Kidney (tissue), 14 donors: ENCODE results near the gene RTL5. TPM values are rescaled to one million over a fixed set of nuclear protein-coding genes. Genes with fewer than 3 reads are reported as not detected.
A peak's percentile ranks its signal among the peaks of the same experiment; 100 is the strongest.

ENCODE experiments used
- DNase-seq, 5 donors: peaks; one replicate each; pipeline ENCODE4 v3.0.0-alpha.2; 2013 to 2020
- FAIRE-seq: peaks from 2 replicates; lab custom pipeline; 2012; peaks lifted over from hg19 to GRCh38; lab: Jason Lieb, UNC
- H3K27ac ChIP-seq, 2 donors: one replicate each; pipeline ENCODE4 v1.7.0; 2013; ENCODE audit warnings: low read depth in 2 of 2, low read length in 2 of 2, inconsistent platforms in 1 of 2
- H3K27me3 ChIP-seq: one replicate; pipeline ENCODE4 v1.7.1; 2013; ENCODE audit warnings: low read length, inconsistent platforms; ENCODE audit not compliant: control insufficient read depth, insufficient read depth
- H3K36me3 ChIP-seq, 3 donors: one replicate each; pipeline versions ENCODE4 v1.7.0 to v1.7.1; 2013; ENCODE audit warnings: low read length in 3 of 3, control low read depth in 1 of 3, inconsistent platforms in 1 of 3; ENCODE audit not compliant: insufficient read depth in 3 of 3, control insufficient read depth in 2 of 3
- H3K4me1 ChIP-seq, 3 donors: one replicate each; pipeline versions ENCODE4 v1.7.0 to v1.7.1; 2013; ENCODE audit warnings: low read length in 3 of 3, inconsistent platforms in 1 of 3, low read depth in 1 of 3; ENCODE audit not compliant: control insufficient read depth in 2 of 3, insufficient read depth in 2 of 3
- H3K4me3 ChIP-seq, 3 donors: one replicate each; pipeline versions ENCODE4 v1.7.0 to v1.8.1; 2013; ENCODE audit warnings: low read length in 3 of 3, control low read depth in 1 of 3, inconsistent platforms in 1 of 3
- H3K9ac ChIP-seq, 3 donors: one replicate each; pipeline versions ENCODE4 v1.7.0 to v1.7.1; 2013; ENCODE audit warnings: low read length in 3 of 3, control low read depth in 1 of 3, inconsistent platforms in 1 of 3
- H3K9me3 ChIP-seq, 3 donors: one replicate each; pipeline versions ENCODE4 v1.7.0 to v1.7.1; 2013; ENCODE audit warnings: low read length in 3 of 3, control low read depth in 1 of 3, inconsistent platforms in 1 of 3; ENCODE audit not compliant: control insufficient read depth in 2 of 3, insufficient read depth in 1 of 3
- CTCF ChIP-seq: IDR thresholded peaks from 3 replicates; pipeline ENCODE4 v1.5.1; 2012; ENCODE audit warnings: mild to moderate bottlenecking, moderate library complexity, borderline replicate concordance; ENCODE audit not compliant: insufficient read depth; ENCODE audit errors: extremely low read depth
- intact Hi-C: fragments of 100-400 bp; cut with DNase I; formaldehyde crosslinking; loops from one replicate; pipeline ENCODE4 v1.11.1; 2022
- polyA plus RNA-seq: library from polyadenylated mRNA; stranded (reverse); fragments of 350-450 nt; fragmentation: Illumina TruSeq; extraction: RNeasy Lipid Tissue Mini Kit (QIAGEN cat#74804); gene quantifications from one replicate; pipeline ENCODE4 v1.2.3, GENCODE V29; 2014; ENCODE audit warnings: low read depth, low replicate concordance; ENCODE audit not compliant: insufficient read depth
- total RNA-seq: library from RNA; stranded (reverse); fragmentation: NEBNext Ultra II Directional; extraction: Animal tissue kit (Norgen Biotek cat#: 25700); gene quantifications from one replicate; pipeline ENCODE4 v1.2.1, GENCODE V29; 2021
- donor health status: control.
- donor health status: control.
- donor health status: control.
- donor health status: control.
- donor health status: control.
- donor health status: DM: yes; HTN: yes; CAD: no.
- donor health status: Normal renal cell carcinoma (clear cell type).

Gene RTL5
- total and polyA plus RNA-seq, 2 donors from 2014 or later = 5.7 to 6.9 TPM

GRCh38 chrX:72127332-72127731 is 4.4 kb downstream of the RTL5 start:
- intact Hi-C loops = loop anchor here (10.0 kb wide), 1 partner anchor 103 kb away; no protein-coding TSS in a partner anchor

DNA sequence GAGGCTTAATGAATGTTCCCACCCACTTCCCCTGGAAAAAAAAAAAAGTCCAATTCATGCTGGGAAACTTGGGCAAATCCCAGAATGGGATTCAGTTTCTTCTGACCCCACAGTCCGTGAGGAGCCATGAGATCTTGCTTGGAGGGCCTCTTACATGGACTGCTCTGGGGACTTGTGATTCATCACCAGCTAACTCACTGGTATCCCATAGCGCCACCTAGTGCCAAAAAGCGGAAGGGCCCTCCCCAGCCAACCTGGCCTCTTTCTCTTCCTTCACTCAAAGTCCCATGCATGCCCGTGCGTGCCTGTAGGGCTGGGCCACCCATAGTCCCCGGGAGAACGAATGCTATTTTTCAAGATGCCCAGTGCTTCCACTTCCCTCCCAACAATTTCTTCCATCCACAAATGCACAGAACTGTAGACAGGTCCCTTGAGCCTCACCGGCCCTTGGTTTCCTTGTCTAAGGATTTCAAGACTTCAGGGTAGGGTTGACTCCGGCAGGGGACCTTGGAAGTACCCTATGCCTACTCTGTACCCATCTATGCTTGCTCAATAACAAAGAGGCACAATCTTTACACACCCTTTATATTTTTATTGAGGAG is 5.1 kb downstream of the RTL5 start:
- Histone ChIP-seq H3K4me1 (peaks cover 5 to 32% (median 10%) of the 10 kb centered on the region in 3 donors), H3K36me3 (no peaks in the 10 kb centered on the region), H3K27ac (peak overlapping the region in 1 of 2 donors; percentile 83), H3K9me3 (no peaks in the 10 kb centered on the region), H3K9ac (peak overlapping the region in 1 of 3 donors; percentile 36), H3K4me3 (no peak overlapping the region), H3K27me3 (peaks cover 2% of the 10 kb centered on the region)
- TF ChIP-seq CTCF = peak; percentile 81
- FAIRE-seq (peak; percentile 66), DNase-seq (peak; percentile 87 to 91 (median 88))
- intact Hi-C loops = loop anchor here (10.0 kb wide), 1 partner anchor 102 kb away; no protein-coding TSS in a partner anchor

More at GRCh38 chrX:72127332-72127731, 4.4 kb downstream of the RTL5 start:
- Histone ChIP-seq H3K9ac (no peak overlapping the region), H3K27ac (no peak overlapping the region), H3K4me1 (peaks cover 5 to 32% (median 10%) of the 10 kb centered on the region in 3 donors), H3K4me3 (no peak overlapping the region), H3K27me3 (peaks cover 2% of the 10 kb centered on the region), H3K36me3 (no peaks in the 10 kb centered on the region), H3K9me3 (no peaks in the 10 kb centered on the region)
- no peak for TF ChIP-seq CTCF
- no peak for DNase-seq
- FAIRE-seq = no peak

DNA sequence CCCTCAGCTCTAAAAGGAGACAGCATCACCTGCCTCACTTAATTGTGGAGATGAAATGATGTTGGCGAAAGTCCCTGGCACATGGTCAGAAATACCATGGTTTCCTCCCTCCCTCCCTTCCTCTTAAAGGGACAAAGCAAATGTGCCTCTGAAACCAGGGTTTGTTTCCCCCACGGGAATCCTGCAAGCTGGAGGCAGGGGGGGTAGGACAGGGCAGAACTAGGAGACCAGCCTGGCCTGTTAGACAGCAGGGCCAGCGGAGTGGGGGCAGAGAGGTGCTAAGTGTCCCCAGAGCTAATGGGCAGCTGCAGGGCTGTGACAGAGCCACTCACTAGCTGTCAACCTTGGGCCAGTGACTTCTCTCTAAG is 5.7 kb downstream of the RTL5 start:
- no peak for DNase-seq
- peak overlapping the region in 1 of 3 donors; percentile 36 for H3K9ac ChIP-seq
- intact Hi-C loops = loop anchor here (10.0 kb wide), 1 partner anchor 101 kb away; no protein-coding TSS in a partner anchor
- FAIRE-seq = no peak
- H3K27me3 ChIP-seq = peaks cover 2% of the 10 kb centered on the region
- no peak overlapping the region for H3K4me3 ChIP-seq
- H3K9me3 ChIP-seq = no peaks in the 10 kb centered on the region
- no peaks in the 10 kb centered on the region for H3K36me3 ChIP-seq
- peak overlapping the region; percentile 55 to 83 for H3K27ac ChIP-seq
- H3K4me1 ChIP-seq = peaks cover 5 to 33% (median 11%) of the 10 kb centered on the region in 3 donors
- no peak for TF ChIP-seq CTCF
